ENCODE data around the gene SPOP.

SPOP gene

GRCh38 chr17:49694847-49695697, 17.2 kb upstream of the SPOP start:
- peak; percentile 95 for TF ChIP-seq CTCF (conservative IDR thresholded peaks at IDR 0.05)
- peak overlapping the region; percentile 75 for H3K27ac ChIP-seq

GRCh38 chr17:49692751-49693150, 14.9 kb upstream of the SPOP start:
- no peak for TF ChIP-seq CTCF (conservative IDR thresholded peaks at IDR 0.05)
- H3K27ac ChIP-seq, result no peak overlapping the region

GRCh38 chr17:49691677-49692191, 13.8 kb upstream of the SPOP start:
- no peak overlapping the region for H3K27ac ChIP-seq
- TF ChIP-seq CTCF (conservative IDR thresholded peaks at IDR 0.05), result no peak

GRCh38 chr17:49691086-49691676, 13.3 kb upstream of the SPOP start:
- TF ChIP-seq CTCF (conservative IDR thresholded peaks at IDR 0.05), result no peak
- no peak overlapping the region for H3K27ac ChIP-seq

GRCh38 chr17:49690256-49690655, 12.4 kb upstream of the SPOP start:
- TF ChIP-seq CTCF (conservative IDR thresholded peaks at IDR 0.05), result no peak
- no peak overlapping the region for H3K27ac ChIP-seq

- H3K27ac ChIP-seq, result peak overlapping the region; percentile 74
- no peak for TF ChIP-seq CTCF (conservative IDR thresholded peaks at IDR 0.05)
Observed at GRCh38 chr17:49688848-49689247, 11.0 kb upstream of the SPOP start.

GRCh38 chr17:49687878-49688491, 10.1 kb upstream of the SPOP start:
- peak overlapping the region; percentile 74 for H3K27ac ChIP-seq

More at GRCh38 chr17:49687878-49688491, 10.1 kb upstream of the SPOP start:
- TF ChIP-seq CTCF (conservative IDR thresholded peaks at IDR 0.05), result no peak

Measured in VCaP (cell line).